ENCODE data around the gene HLA-DOA.

HLA-DOA gene

DNA sequence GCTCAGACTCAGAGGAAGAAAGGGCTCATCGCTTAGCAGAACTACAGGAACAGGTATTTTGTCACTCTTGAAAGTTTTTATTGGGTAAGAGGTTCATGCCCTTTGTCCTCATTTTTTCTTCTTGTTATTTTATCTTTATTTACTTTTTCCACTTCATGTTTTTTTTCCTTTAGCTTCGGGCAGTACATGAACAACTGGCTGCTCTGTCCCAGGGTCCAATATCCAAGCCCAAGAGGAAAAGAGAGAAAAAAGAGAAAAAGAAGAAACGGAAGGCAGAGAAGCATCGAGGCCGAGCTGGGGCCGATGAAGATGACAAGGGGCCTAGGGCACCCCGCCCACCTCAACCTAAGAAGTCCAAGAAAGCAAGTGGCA, 31.5 kb downstream of the HLA-DOA start:
- no peak for DNase-seq (ENCODE audit: low read depth)

DNA sequence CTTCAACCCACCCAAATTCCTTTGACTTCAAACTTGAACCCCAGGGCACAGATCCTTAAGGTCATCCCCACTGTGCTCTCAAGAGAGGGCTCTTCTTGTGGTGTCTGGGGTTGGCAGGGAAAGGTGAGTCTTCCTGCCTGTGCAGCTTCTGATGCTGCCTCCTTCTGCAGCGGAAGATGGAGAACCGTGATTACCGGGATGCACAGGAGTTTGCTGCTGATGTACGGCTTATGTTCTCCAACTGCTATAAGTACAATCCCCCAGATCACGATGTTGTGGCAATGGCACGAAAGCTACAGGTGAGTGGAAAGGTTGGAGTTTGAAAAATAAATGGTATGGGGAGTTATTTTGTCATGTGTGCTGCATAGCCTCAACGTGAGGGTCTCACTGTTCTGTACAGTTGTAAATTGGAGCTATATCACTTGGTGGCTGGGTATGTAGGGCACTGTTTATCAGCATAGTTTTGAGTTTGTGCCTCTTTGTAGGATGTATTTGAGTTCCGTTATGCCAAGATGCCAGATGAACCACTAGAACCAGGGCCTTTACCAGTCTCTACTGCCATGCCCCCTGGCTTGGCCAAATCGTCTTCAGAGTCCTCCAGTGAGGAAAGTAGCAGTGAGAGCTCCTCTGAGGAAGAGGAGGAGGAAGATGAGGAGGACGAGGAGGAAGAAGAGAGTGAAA, 32.0 kb downstream of the HLA-DOA start:
- no peak for DNase-seq (ENCODE audit: low read depth)

DNA sequence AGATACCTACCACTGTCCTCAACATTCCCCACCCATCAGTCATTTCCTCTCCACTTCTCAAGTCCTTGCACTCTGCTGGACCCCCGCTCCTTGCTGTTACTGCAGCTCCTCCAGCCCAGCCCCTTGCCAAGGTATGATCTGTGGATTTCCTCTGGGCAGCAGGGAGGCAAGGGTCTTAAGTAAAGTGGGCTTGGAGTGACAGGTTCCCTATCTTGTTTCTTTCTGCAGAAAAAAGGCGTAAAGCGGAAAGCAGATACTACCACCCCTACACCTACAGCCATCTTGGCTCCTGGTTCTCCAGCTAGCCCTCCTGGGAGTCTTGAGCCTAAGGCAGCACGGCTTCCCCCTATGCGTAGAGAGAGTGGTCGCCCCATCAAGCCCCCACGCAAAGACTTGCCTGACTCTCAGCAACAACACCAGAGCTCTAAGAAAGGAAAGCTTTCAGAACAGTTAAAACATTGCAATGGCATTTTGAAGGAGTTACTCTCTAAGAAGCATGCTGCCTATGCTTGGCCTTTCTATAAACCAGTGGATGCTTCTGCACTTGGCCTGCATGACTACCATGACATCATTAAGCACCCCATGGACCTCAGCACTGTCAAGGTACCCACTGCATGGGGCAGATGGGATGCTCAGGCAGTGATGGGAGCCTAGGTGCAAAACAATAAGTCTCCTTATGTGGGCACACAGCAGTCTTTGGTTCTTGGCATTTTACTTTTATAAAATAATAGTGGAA, 32.9 kb downstream of the HLA-DOA start:
- no peak for DNase-seq (ENCODE audit: low read depth)

DNA sequence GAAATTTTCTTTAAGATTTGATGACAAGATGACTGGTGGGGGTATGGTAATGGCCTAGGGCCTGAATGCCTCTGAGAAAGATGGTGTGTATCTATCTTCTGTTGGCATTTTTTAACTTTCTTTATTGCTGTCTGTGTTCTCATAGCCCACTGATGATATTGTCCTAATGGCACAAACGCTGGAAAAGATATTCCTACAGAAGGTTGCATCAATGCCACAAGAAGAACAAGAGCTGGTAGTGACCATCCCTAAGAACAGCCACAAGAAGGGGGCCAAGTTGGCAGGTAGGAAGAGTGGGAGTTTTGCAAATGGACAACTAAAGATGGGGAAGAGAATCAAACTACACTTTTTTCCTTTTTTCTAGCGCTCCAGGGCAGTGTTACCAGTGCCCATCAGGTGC, 33.5 kb downstream of the HLA-DOA start:
- no peak for DNase-seq (ENCODE audit: low read depth)

DNA sequence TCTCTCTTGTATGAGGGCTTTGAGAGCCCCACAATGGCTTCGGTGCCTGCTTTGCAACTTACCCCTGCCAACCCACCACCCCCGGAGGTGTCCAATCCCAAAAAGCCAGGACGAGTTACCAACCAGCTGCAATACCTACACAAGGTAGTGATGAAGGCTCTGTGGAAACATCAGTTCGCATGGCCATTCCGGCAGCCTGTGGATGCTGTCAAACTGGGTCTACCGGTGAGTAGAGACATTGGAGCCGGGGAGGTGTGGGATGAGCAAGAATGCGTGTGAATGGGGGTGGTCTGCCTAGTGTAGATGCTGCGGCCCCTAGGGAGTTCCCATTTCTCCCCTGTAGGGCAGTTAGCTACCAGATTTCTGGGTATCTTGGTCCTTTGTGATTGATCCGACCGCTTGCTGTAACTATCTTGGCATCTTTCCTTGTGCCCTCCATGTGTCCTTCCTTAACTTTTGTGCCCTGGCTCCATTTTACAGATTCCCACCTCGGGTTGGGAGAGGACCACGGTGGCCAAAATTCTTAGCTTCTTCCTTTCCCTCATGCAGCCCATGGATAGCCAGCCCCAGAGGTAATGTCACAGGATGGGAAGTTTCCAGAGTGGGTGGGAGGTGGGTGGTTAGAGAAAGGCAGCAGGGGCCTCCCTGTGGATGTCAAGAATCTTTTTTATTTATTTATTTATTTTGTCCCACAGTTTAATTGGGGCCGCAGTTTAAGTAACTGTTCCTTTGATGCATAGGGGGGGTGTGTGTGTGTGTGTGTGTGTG, 34.7 kb downstream of the HLA-DOA start:
- no peak for DNase-seq (ENCODE audit: low read depth)

DNA sequence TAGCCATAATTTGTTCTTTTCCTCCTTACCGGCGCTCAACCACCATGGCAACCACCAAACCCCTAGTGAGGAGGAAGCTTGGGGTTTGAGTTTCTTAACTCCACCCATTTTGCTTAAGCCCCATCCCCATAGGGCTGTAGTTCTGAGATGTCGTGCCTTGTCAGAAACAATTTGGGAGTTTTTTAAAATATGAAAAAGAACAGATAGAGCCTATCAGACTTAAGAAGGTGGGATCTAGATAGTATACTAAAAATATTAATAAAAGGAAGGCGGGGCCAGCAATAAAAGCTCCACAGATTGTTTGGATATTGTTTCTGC, 35.4 kb downstream of the HLA-DOA start:
- no peak for DNase-seq (ENCODE audit: low read depth)

DNA sequence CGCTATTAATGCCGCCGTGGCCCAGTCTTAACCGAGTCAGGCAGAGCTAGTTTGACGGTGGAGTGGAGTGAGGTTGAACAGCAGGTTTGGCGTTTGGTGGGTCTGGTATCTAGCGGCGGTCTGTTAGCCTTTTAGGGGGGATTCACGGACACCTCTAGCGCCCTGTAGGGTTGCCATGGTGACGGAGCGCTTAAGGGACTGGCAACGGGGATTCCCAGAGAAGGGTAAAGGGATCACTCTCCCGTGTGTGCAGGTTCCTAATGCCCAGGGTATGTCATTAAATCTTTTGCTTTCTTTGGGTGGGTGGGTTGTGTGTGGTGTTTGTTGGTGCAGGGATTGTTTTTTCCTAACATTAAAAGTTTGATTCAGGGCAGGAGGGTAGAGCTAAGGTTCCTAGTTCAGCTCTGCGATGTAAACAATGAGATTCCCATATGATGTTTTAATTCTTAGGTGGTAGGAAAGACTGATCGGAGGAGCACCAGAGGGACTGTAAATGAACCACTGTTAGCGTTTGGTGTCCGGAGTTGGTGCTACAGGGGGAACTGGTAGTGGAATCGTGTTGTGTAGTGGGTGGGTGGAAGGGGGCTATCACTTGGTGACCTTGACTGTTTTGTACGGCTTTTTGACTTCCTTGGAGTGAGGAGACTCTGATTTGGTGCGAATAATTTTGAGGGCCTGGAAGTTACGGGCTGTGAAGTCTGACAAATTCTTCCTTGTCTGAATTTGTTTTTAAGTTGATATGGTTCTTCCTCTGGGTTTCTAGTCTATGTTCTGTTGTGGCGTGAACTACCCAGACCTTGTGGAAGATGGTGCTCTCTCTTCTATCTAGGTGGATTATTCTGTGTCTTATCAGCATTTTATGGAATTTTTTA, 36.0 kb downstream of the HLA-DOA start:
- no peak for DNase-seq (ENCODE audit: low read depth)

DNA sequence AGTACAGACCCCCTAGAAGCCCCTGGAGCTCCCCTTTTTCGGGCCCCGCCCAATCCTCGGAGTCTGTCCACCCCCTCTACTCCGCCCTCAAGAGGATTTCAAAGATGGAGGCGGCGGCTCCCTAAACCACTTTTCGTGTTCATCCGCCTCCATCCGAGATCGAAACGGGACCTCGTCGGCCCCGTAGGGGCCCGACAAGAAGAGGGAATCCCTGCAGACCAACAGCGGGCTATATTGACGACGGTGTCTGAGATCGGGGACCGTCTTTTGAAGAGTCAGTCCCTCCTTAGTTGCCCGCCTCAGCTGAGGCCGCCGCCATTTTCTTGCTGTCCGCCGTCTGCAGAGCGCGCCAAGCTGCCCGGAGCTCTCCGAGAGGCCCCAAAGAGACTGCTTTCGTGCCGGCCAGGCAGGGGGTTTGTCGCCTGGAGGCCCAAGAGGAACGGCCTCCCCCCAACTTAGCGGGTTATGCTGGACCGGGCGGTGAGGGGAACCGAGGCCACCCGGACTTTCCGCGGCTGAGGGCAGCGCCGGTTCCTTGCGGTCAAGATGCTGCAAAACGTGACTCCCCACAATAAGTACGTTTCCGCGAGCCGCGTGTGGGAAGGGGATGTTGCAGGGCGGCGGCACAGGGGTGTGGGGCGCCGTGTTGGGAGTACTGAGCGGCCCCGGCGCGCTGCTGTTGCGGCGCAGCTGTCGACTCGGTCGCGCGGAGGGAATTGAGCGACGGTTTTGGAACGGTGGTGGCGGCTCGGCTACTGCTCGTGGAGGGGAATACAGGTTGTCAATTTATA, 36.8 kb downstream of the HLA-DOA start:
- DNase-seq (ENCODE audit: low read depth): no peak

DNA sequence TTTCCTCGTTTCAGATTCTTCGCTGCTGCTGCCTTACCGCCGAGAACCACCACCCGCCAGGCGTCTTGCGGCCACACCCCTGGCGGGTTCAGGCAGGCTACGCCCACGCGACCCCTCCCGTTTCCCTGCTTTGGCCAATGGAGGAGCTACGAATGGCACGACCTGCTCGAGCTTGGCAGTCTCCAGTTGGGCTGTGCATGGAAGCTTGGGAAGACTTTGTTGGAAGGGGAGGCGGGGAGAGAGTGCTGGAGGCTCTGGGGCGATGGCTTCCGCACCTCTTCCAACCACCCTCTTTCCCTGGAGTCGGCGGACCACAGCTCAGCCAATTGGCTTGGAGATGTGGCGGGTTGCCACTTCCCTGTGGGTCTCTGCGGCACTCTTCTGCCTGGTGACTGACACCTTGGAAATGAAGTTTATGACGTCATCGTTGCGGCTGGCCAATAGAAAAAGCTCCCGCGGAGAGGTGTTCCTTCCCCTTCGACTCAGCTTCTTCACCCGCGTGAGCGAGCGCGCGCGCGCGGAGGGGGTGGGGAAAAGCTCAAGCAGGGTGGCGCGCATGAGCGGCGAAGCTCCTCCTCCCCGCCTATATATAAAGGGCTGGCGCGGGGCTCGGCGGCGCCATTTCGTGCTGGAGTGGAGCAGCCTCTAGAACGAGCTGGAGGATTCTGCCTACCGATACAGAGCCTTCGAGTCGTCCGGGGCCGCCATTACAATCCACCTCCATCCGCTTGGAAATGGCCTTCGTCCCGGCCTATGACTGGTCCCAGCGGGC, 37.6 kb downstream of the HLA-DOA start:
- DNase-seq (ENCODE audit: low read depth): peak; percentile 100

DNA sequence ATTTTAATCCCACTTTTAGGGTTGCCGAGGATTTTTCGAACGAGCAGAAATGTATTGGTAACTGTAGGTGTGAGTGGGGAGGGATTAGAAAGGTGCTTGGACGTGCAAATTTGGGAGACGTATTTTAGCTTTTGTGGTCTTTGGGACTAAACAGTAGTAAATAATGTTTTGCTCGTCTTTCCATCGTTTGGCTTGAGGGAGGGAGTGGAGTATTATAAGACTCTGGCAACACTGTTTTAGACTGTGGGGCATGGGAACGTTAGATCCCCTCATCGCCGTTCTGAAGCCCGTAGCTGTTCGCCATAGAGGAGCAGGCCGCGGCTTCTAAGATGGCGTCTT, 38.2 kb downstream of the HLA-DOA start:
- no peak for DNase-seq (ENCODE audit: low read depth)

DNA sequence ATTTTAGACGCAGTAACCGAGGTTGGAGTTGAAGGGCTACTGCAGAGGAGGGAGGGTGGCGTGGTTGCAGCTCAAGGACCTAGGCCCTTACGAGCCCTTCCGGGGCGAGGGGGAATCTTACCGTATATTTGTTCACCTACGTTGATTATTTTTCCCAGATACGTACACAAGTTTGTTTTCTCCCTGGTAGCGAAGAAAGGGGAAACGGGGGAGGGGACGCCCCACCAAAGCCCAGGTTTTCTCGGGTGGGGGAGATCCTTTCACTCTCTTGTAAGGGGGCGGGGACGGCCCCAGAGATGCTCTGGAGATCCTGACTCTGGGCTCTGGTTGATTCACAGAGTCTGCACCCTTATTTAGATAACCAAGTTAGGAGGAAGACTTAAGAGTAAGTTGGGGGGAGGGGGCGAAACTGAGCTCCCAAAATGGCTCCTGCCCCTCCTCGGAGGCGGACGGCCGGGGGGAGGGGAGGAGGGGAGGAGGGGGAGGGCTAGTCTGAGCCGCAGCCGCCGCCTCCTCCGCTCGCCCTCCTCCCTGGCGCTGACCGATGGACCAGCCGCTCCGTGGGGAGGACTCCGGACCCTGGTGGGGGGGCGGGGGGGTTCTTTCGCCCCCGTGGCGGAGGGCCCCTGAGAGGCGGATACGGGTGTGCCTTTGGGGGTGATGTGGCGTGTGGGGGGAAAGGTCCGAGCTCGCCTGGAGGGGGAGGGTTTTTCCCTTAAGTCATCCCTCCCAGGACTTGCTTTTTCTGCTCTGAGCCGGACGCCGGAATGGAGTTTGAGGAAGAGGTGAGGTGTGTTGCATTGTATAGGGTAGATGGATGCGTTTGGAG, 38.8 kb downstream of the HLA-DOA start:
- peak; percentile 79 for DNase-seq (ENCODE audit: low read depth)

DNA sequence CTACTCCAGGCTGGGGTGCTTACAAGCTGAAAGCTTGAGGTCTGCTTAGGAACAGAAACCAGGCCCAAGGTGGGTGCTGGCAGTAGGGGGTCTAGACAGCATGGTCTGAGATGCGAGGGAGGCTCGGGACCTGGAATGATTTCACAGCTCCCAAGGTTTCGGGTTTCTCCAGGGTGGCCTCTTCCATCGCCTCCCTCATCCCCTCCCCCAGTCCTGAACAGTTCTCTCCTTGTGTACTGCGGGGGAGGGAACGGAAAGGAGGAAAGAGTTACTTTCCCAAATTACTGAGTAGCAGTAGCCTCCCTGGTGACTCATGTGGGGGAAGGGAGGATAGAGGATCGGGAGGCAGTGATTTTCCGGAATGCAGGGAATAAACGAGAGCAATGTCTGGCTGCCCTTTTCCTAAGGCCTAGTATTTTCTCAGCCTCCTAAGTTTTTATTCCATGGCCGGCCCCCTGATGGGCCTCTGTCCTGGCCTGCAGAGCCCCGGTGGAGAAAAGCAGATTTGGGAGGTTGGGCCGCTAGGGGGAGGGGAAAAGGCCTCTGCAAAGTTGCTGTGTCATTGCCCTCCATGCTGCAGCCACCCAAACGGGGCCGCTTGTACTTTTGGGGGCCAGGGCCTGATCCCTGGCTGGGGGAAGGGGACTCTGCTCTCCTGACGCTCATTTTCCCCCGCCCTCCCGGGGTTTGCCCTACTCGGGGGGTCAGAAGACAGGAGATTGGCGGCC, 39.5 kb downstream of the HLA-DOA start:
- DNase-seq (ENCODE audit: low read depth): peak; percentile 95

DNA sequence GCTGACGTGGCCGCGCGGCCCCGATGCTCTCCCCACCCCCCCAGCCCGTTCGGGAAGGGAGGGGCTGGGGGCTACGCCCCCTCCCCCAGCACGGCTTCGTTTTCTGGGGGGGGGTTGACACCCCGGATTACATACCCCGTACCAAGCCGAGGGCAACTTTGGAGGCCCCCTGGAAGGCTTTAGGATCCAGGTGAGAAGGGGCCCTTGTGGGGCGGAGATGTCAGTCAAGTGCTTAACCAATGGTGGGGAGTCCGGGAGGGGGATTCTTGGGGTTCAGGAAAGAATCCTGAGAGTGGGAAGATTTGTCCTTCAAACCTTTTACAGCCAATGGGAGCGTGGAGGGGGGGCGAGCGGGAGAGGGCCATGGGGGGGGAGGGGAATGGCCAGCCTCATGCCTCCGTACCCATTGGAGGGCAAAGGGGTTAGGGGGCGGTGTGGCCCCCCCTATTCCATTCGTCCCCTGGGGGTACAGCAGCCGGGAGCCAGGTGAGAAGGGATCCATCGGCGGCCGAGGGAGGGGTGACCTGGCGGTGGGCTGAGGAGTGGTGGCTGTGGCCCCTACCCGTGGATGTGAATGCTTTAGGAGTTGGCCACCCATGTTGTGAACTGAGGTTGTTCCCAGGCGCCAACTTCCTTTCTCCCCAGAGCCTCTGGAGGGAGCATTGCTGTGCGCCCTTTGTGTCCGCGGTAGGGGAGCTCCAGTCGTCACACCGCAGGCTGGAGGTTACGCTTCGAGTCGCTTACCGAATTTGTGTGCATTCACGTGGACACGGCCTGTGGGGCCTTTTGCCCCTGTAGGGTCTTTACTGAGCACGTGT, 40.3 kb downstream of the HLA-DOA start:
- peak; percentile 52 for DNase-seq (ENCODE audit: low read depth)

DNA sequence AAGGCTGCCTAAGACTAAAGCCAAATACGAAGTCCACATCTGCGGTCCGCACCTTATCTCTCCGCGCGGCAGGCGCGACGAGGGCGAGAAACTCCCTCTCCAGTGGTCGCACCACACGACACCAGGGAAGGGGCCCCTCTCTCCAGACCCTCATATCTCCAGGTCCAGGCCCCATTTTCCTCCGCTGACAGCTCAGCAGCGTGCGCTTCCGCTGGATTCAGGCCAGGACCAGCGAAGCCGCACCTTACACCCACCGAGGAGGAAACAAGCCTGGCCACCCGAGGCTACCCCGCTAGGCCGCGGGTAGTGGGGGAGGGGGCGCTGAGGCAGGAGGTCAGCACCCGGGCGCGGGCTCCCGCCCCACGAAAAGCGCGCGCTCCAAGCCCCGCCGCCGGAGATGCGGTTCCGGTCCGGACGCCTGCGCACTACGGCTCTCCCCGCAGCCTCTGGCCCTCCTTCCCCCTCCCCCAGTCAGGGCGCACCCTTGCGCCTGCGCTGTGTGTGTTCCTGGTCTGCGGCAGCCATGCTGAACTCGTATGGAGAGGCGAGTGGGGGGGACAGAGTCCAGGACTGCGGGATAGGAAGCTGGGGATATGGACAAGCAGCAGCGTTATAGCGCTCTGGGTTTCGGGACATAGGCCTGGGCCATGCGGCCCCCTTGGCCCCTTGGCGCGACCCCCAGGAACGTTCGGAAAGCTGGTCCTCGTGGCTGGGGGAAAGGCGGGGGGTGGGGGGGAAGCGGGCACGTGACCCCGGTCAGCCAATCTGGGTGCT, 41.1 kb downstream of the HLA-DOA start, which contains the start of gene BRD2:
BRD2 (plus strand) TSS at position 502 of the 774 bp plus-strand sequence. CDS start 4,305 bp downstream, outside the sequence.
- DNase-seq (ENCODE audit: low read depth): peak; percentile 94

DNA sequence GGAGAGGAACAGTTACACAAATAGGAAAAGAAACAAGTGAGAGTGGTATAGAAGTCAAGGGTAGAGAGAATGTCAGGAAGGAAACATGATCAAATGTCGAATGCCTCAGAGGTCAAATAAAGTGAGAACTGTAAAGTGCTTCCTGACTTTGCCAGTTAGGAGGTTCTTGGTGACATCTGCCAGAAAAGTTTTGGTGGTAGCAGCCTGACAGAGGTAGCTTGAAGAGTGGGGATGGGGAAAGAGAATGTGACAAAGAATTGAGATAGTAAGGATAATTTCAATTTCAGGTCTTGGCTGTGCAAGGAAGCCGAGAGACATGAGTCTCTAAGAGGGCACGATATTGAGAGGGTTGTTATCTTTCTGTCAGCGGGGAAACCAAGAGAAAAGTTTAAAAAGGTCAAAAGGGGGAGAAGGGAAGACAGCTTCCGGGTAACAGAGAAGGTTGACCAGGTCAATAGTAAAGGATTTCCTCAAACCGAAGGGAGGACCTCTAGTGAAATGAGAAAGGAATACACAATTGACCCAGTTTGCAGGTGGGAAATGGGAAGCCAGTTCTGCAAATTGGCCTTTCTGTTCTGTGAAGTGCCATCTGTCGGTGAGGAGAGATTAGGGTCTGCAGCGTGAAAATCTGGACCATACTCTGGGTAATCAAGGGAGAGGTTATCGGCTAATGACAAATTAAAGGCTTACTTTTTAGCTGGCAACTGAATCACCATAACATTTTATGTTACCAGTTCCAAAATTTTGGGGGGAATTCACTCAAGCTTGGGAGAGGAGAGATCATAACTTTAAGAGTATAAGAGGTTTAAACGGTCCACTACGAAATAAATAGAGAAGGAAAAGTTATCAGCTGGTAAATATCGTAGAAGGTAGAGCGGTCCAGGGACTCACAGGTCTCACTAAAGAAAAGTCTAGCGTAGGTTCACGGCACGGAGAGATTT, 42.0 kb downstream of the HLA-DOA start:
- DNase-seq (ENCODE audit: low read depth): no peak

DNA sequence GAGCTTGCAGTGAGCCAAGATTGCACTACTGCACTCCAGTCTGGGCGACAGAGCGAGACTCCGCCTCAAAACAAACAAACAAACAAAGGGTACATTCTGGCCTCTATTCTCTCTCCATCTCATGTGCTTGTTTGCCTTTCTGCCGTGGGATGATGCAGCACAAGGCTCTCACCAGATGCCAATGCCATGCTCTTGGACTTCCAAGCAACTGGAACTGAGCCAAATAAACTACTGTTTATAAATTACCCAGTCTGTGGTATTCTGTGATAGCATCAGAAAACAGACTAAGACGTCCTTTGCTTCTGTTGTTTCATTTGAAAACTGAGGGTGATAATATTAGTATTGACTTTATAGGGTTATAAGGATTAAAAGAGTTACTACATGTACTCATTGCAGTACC, 44.6 kb downstream of the HLA-DOA start:
- no peak for DNase-seq (ENCODE audit: low read depth)
